ENCODE results near the gene VPS35L.
"Not testable (repeated sequence)": the region's sequence is repeated elsewhere in the genome, so short reads cannot be mapped to it uniquely, and the experiment has no call there.

The VPS35L gene

DNA sequence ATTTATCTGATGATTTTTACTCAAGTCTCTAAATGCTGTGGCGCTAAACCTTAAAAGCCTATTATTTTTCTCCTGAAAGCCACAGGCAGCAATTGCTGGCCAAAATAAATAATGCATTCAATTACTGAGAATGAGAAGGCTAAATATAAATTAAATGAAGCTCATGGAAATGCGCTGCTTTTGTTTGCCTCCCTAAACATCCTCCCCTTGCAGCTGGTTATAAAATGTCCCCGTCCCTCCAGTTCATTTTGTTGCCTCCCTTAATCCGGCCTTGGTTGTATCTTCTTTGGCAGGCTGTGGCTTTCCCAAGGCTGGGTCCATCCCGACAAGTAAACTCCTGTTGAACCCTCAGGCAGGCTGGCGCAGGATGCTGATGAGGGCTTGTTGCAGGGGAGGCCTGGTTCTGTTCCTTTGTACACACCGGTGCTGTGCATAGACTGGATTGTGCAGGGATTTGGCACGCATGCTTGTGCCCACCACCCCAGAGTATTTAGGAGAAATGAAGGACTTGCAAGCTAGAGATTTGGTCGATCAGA is 99.8 kb downstream of the VPS35L start:
- DNase-seq (ENCODE audit: low spot score): no peak
- TF ChIP-seq, protein P1, sequence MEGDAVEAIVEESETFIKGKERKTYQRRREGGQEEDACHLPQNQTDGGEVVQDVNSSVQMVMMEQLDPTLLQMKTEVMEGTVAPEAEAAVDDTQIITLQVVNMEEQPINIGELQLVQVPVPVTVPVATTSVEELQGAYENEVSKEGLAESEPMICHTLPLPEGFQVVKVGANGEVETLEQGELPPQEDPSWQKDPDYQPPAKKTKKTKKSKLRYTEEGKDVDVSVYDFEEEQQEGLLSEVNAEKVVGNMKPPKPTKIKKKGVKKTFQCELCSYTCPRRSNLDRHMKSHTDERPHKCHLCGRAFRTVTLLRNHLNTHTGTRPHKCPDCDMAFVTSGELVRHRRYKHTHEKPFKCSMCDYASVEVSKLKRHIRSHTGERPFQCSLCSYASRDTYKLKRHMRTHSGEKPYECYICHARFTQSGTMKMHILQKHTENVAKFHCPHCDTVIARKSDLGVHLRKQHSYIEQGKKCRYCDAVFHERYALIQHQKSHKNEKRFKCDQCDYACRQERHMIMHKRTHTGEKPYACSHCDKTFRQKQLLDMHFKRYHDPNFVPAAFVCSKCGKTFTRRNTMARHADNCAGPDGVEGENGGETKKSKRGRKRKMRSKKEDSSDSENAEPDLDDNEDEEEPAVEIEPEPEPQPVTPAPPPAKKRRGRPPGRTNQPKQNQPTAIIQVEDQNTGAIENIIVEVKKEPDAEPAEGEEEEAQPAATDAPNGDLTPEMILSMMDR (IDR thresholded peaks at IDR 0.05; ENCODE audit: extremely low read depth, missing control alignments): no peak

DNA sequence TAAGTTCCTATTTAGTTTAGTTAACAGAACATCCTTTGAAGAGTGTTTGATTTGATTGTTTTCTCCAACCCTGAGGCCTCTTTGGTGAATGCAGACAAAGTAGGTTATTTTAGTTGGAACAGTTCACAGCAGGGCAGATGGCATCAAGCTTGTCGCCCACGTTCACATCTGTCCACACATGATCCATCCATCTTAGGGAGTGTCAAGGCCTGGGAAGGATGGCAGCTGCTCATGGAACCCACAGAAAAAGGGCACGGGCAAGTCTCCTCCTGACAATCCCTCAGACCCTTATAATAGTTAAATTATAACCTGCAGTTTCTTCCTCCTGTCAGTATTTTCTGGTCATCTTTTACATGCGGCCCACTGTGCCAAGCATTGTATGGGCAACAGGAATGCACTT is 102.3 kb downstream of the VPS35L start:
- DNase-seq (ENCODE audit: low spot score): no peak
- TF ChIP-seq, protein P1 (IDR thresholded peaks at IDR 0.05; ENCODE audit: extremely low read depth, missing control alignments): no peak

DNA sequence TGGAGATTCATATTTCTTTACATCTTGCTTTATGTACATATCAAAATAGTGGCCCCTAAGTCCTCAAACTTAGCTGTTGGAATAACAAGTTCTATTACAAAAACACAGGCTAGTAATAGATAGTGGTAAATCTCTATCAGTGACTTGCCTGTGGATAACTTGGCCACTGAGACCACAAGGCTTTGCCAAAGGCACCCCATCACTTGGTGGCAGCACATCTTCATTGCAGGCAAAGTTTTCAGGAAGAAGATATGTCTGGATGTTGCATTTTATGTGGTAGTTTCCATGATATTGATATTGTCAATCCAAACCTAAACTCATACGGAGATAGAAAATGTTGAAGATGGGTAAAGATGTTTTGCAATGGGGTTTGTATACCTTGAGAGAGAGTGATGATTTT is 104.1 kb downstream of the VPS35L start:
- DNase-seq (ENCODE audit: low spot score): no peak
- TF ChIP-seq, protein P1 (IDR thresholded peaks at IDR 0.05; ENCODE audit: extremely low read depth, missing control alignments): no peak

GRCh38 chr16:19660432-19660831 is 104.9 kb downstream of the VPS35L start:
- TF ChIP-seq, protein P1 (IDR thresholded peaks at IDR 0.05; ENCODE audit: extremely low read depth, missing control alignments): no peak
- no peak for DNase-seq (ENCODE audit: low spot score)

- no peak for DNase-seq (ENCODE audit: low spot score)
- TF ChIP-seq, protein P1 (IDR thresholded peaks at IDR 0.05; ENCODE audit: extremely low read depth, missing control alignments): no peak
These were observed 106.8 kb downstream of the VPS35L start for GRCh38 chr16:19662351-19662750.

- DNase-seq (ENCODE audit: low spot score): no peak
- TF ChIP-seq, protein P1 (IDR thresholded peaks at IDR 0.05; ENCODE audit: extremely low read depth, missing control alignments): no peak
These were observed 108.7 kb downstream of the VPS35L start for GRCh38 chr16:19664166-19664565.

DNA sequence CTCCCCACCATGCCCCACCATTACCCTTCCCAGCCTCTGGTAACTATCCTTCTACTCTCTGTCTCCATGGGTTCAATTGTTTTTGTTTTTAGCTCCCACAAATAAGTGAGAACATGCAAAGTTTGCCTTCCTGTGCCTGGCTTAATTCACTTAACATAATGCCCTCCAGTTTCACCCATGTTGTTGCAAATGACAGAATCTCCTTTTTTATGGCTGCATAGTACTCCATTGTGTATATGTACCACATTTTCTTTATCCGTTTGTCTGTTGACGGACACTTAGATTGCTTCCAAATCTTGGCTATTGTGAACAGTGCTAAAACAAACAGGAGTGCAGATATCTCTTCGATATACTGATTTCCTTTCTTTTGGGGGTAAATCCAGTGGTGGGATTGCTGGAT is 109.8 kb downstream of the VPS35L start:
- not testable (repeated sequence) for DNase-seq (ENCODE audit: low spot score)

DNA sequence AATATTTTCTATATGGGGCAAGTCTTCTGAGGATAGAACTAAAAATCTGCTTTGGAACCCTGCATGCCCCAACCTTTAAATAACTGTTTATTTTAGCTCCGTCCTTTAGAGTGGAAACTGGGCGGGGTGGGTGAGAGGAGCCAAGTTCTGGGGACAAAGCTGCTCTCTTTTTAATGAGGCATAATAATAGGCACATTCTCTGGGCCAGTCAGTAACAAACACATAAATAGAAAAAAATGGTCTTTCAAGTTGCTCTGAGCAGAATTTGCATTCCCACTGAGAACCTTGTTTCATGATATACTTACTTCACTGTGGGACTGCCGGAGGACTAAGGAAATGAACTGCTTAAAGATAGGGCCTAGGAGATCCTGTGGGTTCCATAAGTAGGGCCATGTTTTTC is 111.0 kb downstream of the VPS35L start:
- no peak for DNase-seq (ENCODE audit: low spot score)
- TF ChIP-seq, protein P1 (IDR thresholded peaks at IDR 0.05; ENCODE audit: extremely low read depth, missing control alignments): no peak

All from GM20000 (cell line).